H1 (cell line): ENCODE data around the gene BMF. TPM values are rescaled to one million over a fixed set of nuclear protein-coding genes. Genes with fewer than 3 reads are reported as not detected.
A peak's percentile ranks its signal among the peaks of the same experiment; 100 is the strongest.

ENCODE experiments used
- CTCF ChIA-PET: fragments of 300-600 bp; sonication (Branson Sonifier 250); formaldehyde crosslinking; loops from one replicate; lab custom pipeline; 2021; ENCODE audit not compliant: partially characterized antibody; lab: Charles Lee
- POLR2A ChIA-PET: fragments of 300-600 bp; sonication (Branson Sonifier 250); formaldehyde crosslinking; loops from one replicate; lab custom pipeline; 2021; ENCODE audit warnings: inconsistent platforms; ENCODE audit not compliant: partially characterized antibody; lab: Charles Lee
- DNase-seq, 2 experiments: peaks; one replicate each; pipeline versions ENCODE4 v3.0.0 to v3.0.0-alpha.2; 2010 to 2022; ENCODE audit warnings: low spot score in 2 of 2, low read depth in 1 of 2, mixed read lengths in 1 of 2
- FAIRE-seq: peaks from 2 replicates; lab custom pipeline; 2011; peaks lifted over from hg19 to GRCh38; lab: Jason Lieb, UNC
- H2AFZ ChIP-seq: 2 replicates; pipeline ENCODE4 v1.8.1; 2012; ENCODE audit warnings: low read length, inconsistent platforms
- H2AK5ac ChIP-seq: 2 replicates; pipeline ENCODE4 v1.6.1; 2013; ENCODE audit warnings: low read depth, low read length
- H2BK120ac ChIP-seq: replicated peaks from 2 replicates; pipeline ENCODE3; 2013; ENCODE audit warnings: low read depth, low read length, inconsistent platforms
- H2BK12ac ChIP-seq: 2 replicates; pipeline ENCODE4 v1.6.1; 2013; ENCODE audit warnings: low read depth, low read length
- H2BK15ac ChIP-seq: 2 replicates; pipeline ENCODE4 v1.6.1; 2013; ENCODE audit warnings: low read length
- H2BK20ac ChIP-seq: 2 replicates; pipeline ENCODE4 v1.6.1; 2013; ENCODE audit warnings: low read length
- H2BK5ac ChIP-seq: 2 replicates; pipeline ENCODE4 v1.6.1; 2013; ENCODE audit warnings: low read depth, low read length
- H3K14ac ChIP-seq: 2 replicates; pipeline ENCODE4 v1.6.1; 2013; ENCODE audit warnings: inconsistent platforms; ENCODE audit not compliant: insufficient read length
- H3K18ac ChIP-seq: 2 replicates; pipeline ENCODE4 v1.6.1; 2013; ENCODE audit warnings: low read length; ENCODE audit errors: extremely low read depth
- H3K23ac ChIP-seq: 2 replicates; pipeline ENCODE4 v1.6.1; 2013; ENCODE audit warnings: inconsistent platforms; ENCODE audit not compliant: insufficient read length
- H3K23me2 ChIP-seq: 2 replicates; pipeline ENCODE4 v1.6.1; 2013; ENCODE audit warnings: low read depth, low read length
- H3K27ac ChIP-seq: 2 replicates; pipeline ENCODE4 v1.6.1; 2011; ENCODE audit warnings: low read depth, low read length, inconsistent platforms
- H3K27me3 ChIP-seq, 4 experiments: replicated peaks in 1 of 4; 1 replicate in 1 of 4; 2 replicates in 3 of 4; pipeline versions ENCODE4 v1.6.1 to v1.8.1; 2011 to 2013; ENCODE audit warnings: low read length in 3 of 4, mild to moderate bottlenecking in 3 of 4, inconsistent platforms in 2 of 4, mixed read lengths in 2 of 4, moderate library complexity in 1 of 4; ENCODE audit not compliant: control insufficient read depth in 3 of 4, insufficient read depth in 3 of 4; ENCODE audit errors: extremely low read depth in 1 of 4
- H3K36me3 ChIP-seq, 4 experiments: 2 replicates each; pipeline versions ENCODE4 v1.6.1 to v1.8.1; 2011 to 2013; ENCODE audit warnings: mild to moderate bottlenecking in 4 of 4, low read length in 3 of 4, moderate library complexity in 2 of 4, control low read depth in 1 of 4, inconsistent platforms in 1 of 4; ENCODE audit not compliant: insufficient read depth in 4 of 4, control insufficient read depth in 2 of 4
- H3K4ac ChIP-seq: replicated peaks from 2 replicates; pipeline ENCODE3; 2013; ENCODE audit warnings: low read length, low read depth, mixed read lengths, inconsistent platforms; ENCODE audit not compliant: insufficient read length
- H3K4me1 ChIP-seq, 4 experiments: replicated peaks in 1 of 4; 1 replicate in 1 of 4; 2 replicates in 3 of 4; pipeline versions ENCODE4 v1.6.1 to v1.8.1; 2011 to 2013; ENCODE audit warnings: low read length in 3 of 4, inconsistent platforms in 2 of 4, mixed read lengths in 1 of 4; ENCODE audit not compliant: insufficient read depth in 4 of 4, control insufficient read depth in 3 of 4
- H3K4me2 ChIP-seq, 2 experiments: 2 replicates each; pipeline versions ENCODE4 v1.6.1 to v1.8.1; 2011 to 2013; ENCODE audit warnings: low read depth in 2 of 2, low read length in 2 of 2, control low read depth in 1 of 2, inconsistent platforms in 1 of 2, mild to moderate bottlenecking in 1 of 2; ENCODE audit not compliant: insufficient read depth in 1 of 2
- H3K4me3 ChIP-seq, 4 experiments: fragments of 200-600, 300-600 bp in 1 of 4; sonication (generic), shearing (Covaris generic), sonication (Bioruptor Twin) in 1 of 4; 2 replicates each; pipeline versions ENCODE4 v1.5.1 to v1.8.1; 2011 to 2016; ENCODE audit warnings: low read length in 4 of 4, low read depth in 3 of 4, control low read depth in 2 of 4, inconsistent platforms in 2 of 4, mild to moderate bottlenecking in 2 of 4, mixed read lengths in 1 of 4, moderate library complexity in 1 of 4; ENCODE audit not compliant: insufficient read depth in 2 of 4; ENCODE audit errors: extremely low read depth in 1 of 4
- H3K56ac ChIP-seq: replicated peaks from 2 replicates; pipeline ENCODE3; 2013; ENCODE audit warnings: low read depth, mild to moderate bottlenecking, mixed read lengths, low read length, inconsistent platforms; ENCODE audit not compliant: insufficient read length
- H3K79me1 ChIP-seq: 2 replicates; pipeline ENCODE4 v1.6.1; 2013; ENCODE audit warnings: low read depth, low read length, control low read depth
- H3K79me2 ChIP-seq, 2 experiments: 2 replicates each; pipeline versions ENCODE4 v1.6.1 to v1.8.1; 2012 to 2013; ENCODE audit warnings: low read length in 2 of 2, mild to moderate bottlenecking in 2 of 2, inconsistent platforms in 1 of 2; ENCODE audit not compliant: insufficient read depth in 2 of 2, control insufficient read depth in 1 of 2
- H3K9ac ChIP-seq, 4 experiments: replicated peaks in 1 of 4; 1 replicate in 1 of 4; 2 replicates in 3 of 4; pipeline versions ENCODE4 v1.6.1 to v1.8.1; 2011 to 2013; ENCODE audit warnings: low read depth in 3 of 4, low read length in 3 of 4, control low read depth in 2 of 4, mild to moderate bottlenecking in 2 of 4, moderate library complexity in 2 of 4, inconsistent platforms in 1 of 4; ENCODE audit errors: extremely low read depth in 1 of 4
- H3K9me3 ChIP-seq, 2 experiments: 2 replicates each; pipeline versions ENCODE4 v1.6.1 to v1.8.1; 2012 to 2013; ENCODE audit warnings: mild to moderate bottlenecking in 2 of 2, moderate library complexity in 2 of 2, control low read depth in 1 of 2, inconsistent platforms in 1 of 2, low read depth in 1 of 2, low read length in 1 of 2, mixed read lengths in 1 of 2; ENCODE audit not compliant: insufficient read depth in 2 of 2
- H4K20me1 ChIP-seq, 2 experiments: replicated peaks in 1 of 2; 2 replicates each; pipeline versions ENCODE3 to v1.8.1; 2011 to 2013; ENCODE audit warnings: inconsistent platforms in 2 of 2, low read length in 2 of 2, mild to moderate bottlenecking in 1 of 2; ENCODE audit not compliant: insufficient read depth in 2 of 2, control insufficient read depth in 1 of 2
- H4K5ac ChIP-seq: 2 replicates; pipeline ENCODE4 v1.6.1; 2013; ENCODE audit warnings: low read length, low read depth, mixed read lengths, inconsistent platforms; ENCODE audit not compliant: insufficient read length
- H4K8ac ChIP-seq: 2 replicates; pipeline ENCODE4 v1.8.0; 2013; ENCODE audit warnings: mild to moderate bottlenecking, moderate library complexity, low read length, inconsistent platforms; ENCODE audit not compliant: insufficient read depth; ENCODE audit errors: extremely low read depth
- H4K91ac ChIP-seq: replicated peaks from 2 replicates; pipeline ENCODE3; 2013; ENCODE audit warnings: low read length, mixed read lengths, inconsistent platforms; ENCODE audit not compliant: insufficient read length
- BCL11A ChIP-seq, 2 experiments: IDR thresholded peaks; one replicate each; pipeline ENCODE4 v1.6.1; 2011; ENCODE audit warnings: low read depth in 2 of 2, low read length in 2 of 2, mild to moderate bottlenecking in 2 of 2
- CHD2 ChIP-seq: IDR thresholded peaks from 2 replicates; pipeline ENCODE4 v1.6.1; 2012; ENCODE audit warnings: low read length, improper control_type of control experiment
- RNF2 ChIP-seq: fragments of 200-900, 300-1000 bp; sonication (generic); IDR thresholded peaks from 2 replicates; pipeline ENCODE4 v1.7.1; 2016; ENCODE audit warnings: borderline replicate concordance, low read depth, mild to moderate bottlenecking, antibody characterized with exemption, low read length; ENCODE audit not compliant: poor library complexity, severe bottlenecking; ENCODE audit errors: missing control alignments
- SIN3A ChIP-seq, 2 experiments: IDR thresholded peaks in 1 of 2; conservative IDR thresholded peaks in 1 of 2; 2 replicates each; pipeline ENCODE4 v1.6.1; 2011 to 2012; ENCODE audit warnings: low read length in 2 of 2, improper control_type of control experiment in 1 of 2, low read depth in 1 of 2, mild to moderate bottlenecking in 1 of 2
- TBP ChIP-seq: IDR thresholded peaks from 2 replicates; pipeline ENCODE4 v1.6.1; 2011; ENCODE audit warnings: low read depth, low read length, improper control_type of control experiment
- YY1 ChIP-seq: IDR thresholded peaks from 2 replicates; pipeline ENCODE4 v1.6.1; 2011; ENCODE audit warnings: low read depth, mild to moderate bottlenecking, low read length
- WGBS, 2 experiments: shearing (Covaris generic) in 1 of 2; methylation state at CpG; one replicate each; pipeline versions ENCODE4 v1.1.6 to v1.1.7; 2013 to 2015; ENCODE audit warnings: low lambda C conversion rate in 2 of 2, mixed read lengths in 2 of 2, inconsistent platforms in 1 of 2, low coverage in 1 of 2, missing lambda C conversion rate in 1 of 2; ENCODE audit not compliant: insufficient replicate concordance in 2 of 2, insufficient coverage in 1 of 2, insufficient read length in 1 of 2; ENCODE audit errors: extremely low coverage in 1 of 2, missing lambda C conversion rate in 1 of 2; 5-methylcytosine and 5-hydroxymethylcytosine counted together
- polyA plus RNA-seq, 7 experiments: library from polyadenylated mRNA; depleted of rRNA in 3 of 7; stranded (reverse) in 5 of 7; unstranded in 2 of 7; fragments of >200 nt in 5 of 7; fragments of 200-250 nt in 2 of 7; gene quantifications; 1 replicate in 5 of 7; 2 replicates in 1 of 7; 4 replicates in 1 of 7; pipeline versions ENCODE4 v1.2.1 to v1.2.3, GENCODE V29; 2011 to 2013; ENCODE audit warnings: missing spikeins in 2 of 7, mixed read lengths in 2 of 7
- total RNA-seq: library from RNA; stranded (reverse); fragmentation: NEBNext Ultra II Directional; extraction: Animal tissue kit (Norgen Biotek cat#: 25700); gene quantifications from 2 replicates; pipeline ENCODE4 v1.2.1, GENCODE V29; 2021
- TF ChIP-seq, protein P1 (sequence below): IDR thresholded peaks from 2 replicates; pipeline ENCODE4 v1.6.1; 2011; ENCODE audit warnings: low read depth, mild to moderate bottlenecking, low read length; ENCODE audit not compliant: insufficient read depth

BMF gene
- total and polyA plus RNA-seq, 2 of the 8 experiments (the other 6 are each of a cell fraction or from before 2014, with no cell fraction given) = 21.2 to 24.2 TPM

DNA sequence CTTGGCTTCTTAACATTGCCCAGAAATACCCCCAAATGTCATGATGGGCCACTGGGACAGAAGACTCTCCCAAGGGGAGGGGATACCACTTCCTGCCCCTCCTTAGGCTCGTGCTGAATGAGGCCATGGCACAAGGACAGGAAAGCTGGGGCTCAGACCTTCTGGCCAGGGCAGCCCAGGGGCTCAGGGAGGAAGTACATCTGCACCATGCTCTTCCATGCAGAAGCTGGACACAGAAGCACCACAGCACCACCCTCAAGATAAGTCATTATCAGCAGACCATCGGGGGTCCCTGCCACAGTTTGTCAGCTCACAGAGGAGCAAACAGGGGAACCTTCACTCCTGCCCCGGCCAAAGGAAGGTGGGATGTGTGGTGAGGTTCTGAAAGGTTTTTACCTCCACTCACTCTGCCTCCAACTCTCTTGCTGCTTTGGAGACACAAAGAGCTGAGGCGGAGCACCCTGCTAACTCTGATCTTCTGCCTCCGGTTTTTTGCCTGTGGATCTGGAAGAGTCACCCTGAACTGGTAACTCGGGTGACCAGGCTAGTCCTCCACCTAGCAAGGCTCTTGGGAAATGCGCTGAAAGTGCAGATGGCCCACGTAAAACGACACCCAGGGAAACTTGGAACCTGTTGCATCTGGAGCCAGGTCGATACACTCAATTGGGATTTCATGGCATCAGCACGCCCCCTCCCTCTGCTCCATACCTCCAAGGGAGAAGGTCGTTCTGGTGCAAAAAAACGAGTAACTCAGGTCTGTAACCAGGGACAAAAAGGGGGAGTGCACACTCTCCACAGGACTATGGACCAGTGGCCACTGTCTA lies 8.3 kb downstream of the BMF start:
- Histone ChIP-seq H3K9ac (no peak overlapping the region), H3K79me1 (no peaks in the 10 kb centered on the region; the same call in 1 of the 2 replicates), H3K79me2 (no peaks in the 10 kb centered on the region), H3K23ac (no peak overlapping the region), H3K4me3 (no peak overlapping the region), H2BK20ac (peak overlapping the region; percentile 19; the same call in 1 of the 2 replicates), H3K14ac (no peak overlapping the region), H3K4me1 (peaks cover 31 to 51% (median 40%) of the 10 kb centered on the region in 4 experiments), H2AFZ (no peak overlapping the region), H3K4me2 (no peak overlapping the region), H3K56ac (no peak overlapping the region), H3K23me2 (no peaks in the 10 kb centered on the region; the same call in 1 of the 2 replicates), H3K9me3 (no peaks in the 10 kb centered on the region), H3K27ac (no peak overlapping the region), H2BK12ac (peak overlapping the region; percentile 40; the same call in 1 of the 2 replicates), H2BK120ac (no peak overlapping the region), H4K8ac (no peak overlapping the region), H4K20me1 (no peaks in the 10 kb centered on the region), H4K91ac (no peak overlapping the region), H3K18ac (no peak overlapping the region), H2AK5ac (peak overlapping the region; percentile 32; the same call in 1 of the 2 replicates), H3K36me3 (peaks cover 0 to 9% (median 2%) of the 10 kb centered on the region in 4 experiments; a peak in 3 of 8 replicates), H2BK15ac (no peak overlapping the region; the same call in 1 of the 2 replicates), H4K5ac (no peak overlapping the region), H3K27me3 (no peaks in the 10 kb centered on the region), H3K4ac (no peak overlapping the region), H2BK5ac (no peak overlapping the region; the same call in 1 of the 2 replicates)
- POLR2A ChIA-PET = interaction anchor here (0.6 to 10.0 kb wide), 8 partner anchors 9 to 58 kb away, joined by 3 to 143 read pairs (median 6); partner anchors contain the start of genes BMF and BUB1B
- no peak for DNase-seq
- no peak for FAIRE-seq
- CTCF ChIA-PET = interaction anchor here (0.7 to 23.9 kb wide), 13 partner anchors 8 to 311 kb away, joined by 3 to 406 read pairs (median 4); partner anchors contain the start of genes BMF, BUB1B and SRP14
- 84% methylated on average over 13 of the region's 13 CpGs; no CpG with 5 or more reads in 1 of the 2 experiments for WGBS, 2 experiments
- TF ChIP-seq BCL11A (IDR thresholded peaks at IDR 0.05; ENCODE audit: low read depth in 2 of 2, low read length in 2 of 2) (no peak), YY1 (no peak), SIN3A (conservative IDR thresholded peaks at IDR 0.05 in 1 of 2, IDR thresholded peaks at IDR 0.05 in 1 of 2; ENCODE audit: low read depth in 1 of 2, low read length in 2 of 2) (no peak), TBP (no peak), CHD2 (no peak), RNF2 (no peak)
- TF ChIP-seq, protein P1, sequence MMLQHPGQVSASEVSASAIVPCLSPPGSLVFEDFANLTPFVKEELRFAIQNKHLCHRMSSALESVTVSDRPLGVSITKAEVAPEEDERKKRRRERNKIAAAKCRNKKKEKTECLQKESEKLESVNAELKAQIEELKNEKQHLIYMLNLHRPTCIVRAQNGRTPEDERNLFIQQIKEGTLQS = no peak
